ENCODE results near the gene TMPRSS3.
A peak's percentile ranks its signal among the peaks of the same experiment; 100 is the strongest.

TMPRSS3 gene

GRCh38 chr21:42337830-42338728 lies 57.8 kb downstream of the TMPRSS3 start:
- DNase-seq (ENCODE audit: low spot score), result peak; percentile 53
- TF ChIP-seq CTCF (IDR thresholded peaks at IDR 0.05), result no peak
- no peak overlapping the region for H3K27ac ChIP-seq
- H3K4me3 ChIP-seq, result no peak overlapping the region

DNA sequence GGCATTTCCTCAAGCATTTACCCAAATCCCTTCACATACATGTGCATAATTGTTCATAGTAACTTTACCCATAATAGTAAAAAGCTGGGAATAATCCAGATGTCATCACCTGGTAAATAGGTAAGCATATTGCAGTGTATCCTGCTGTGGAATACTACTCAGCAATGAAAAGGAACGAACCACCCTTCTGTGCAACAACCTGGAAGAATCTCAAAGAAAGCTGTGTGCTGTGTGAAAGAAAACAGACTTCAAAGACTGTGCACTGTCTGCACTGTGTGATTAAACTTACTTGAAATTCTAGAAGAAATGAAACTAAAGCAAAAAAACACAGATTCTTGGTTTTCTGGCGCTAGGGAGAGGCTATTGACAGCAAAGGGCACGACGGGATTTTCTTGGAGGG lies 58.6 kb downstream of the TMPRSS3 start:
- H3K4me3 ChIP-seq, result no peak overlapping the region
- TF ChIP-seq CTCF (IDR thresholded peaks at IDR 0.05), result no peak
- DNase-seq (ENCODE audit: low spot score), result no peak
- H3K27ac ChIP-seq, result no peak overlapping the region

GRCh38 chr21:42336054-42336453 lies 59.8 kb downstream of the TMPRSS3 start:
- DNase-seq (ENCODE audit: low spot score), result peak; percentile 49
- H3K4me3 ChIP-seq, result no peak overlapping the region
- TF ChIP-seq CTCF (IDR thresholded peaks at IDR 0.05), result no peak
- H3K27ac ChIP-seq, result no peak overlapping the region

DNA sequence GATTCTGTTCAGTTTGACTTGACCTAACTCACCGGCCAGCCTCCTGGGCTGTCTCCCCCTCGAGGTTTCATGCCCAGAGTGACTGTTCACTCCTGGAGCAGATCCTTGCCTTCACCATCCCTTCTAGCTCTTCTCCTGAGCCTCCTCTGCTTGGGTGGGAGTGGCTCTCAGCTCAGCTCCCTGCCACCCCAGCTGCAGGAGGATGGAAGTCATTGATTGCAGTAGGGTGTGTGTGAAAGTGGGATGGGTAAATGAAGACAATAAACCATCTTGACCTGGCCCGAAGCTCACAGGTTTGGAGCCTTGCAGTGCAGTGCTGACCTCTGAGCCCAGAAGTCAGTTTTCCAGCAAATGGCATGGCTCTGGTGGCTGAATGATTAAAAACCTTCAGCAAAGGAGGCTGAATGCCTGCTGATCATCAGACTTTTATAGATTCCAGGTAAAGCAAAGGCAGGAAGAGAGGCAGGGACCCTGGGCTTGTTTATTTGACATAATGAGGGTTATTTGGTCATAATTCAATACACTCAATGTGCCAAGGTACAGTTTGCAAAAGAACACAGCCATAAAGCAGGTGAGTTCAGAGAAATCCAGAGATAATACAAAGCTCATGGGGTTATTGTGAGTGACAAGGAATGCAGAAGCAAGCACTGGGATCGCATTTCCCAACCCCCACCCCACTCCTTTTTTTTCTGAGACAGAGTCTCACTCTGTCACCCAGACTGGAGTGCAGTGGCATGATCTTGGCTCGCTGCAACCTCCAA lies 63.1 kb downstream of the TMPRSS3 start:
- no peak overlapping the region for H3K27ac ChIP-seq
- DNase-seq (ENCODE audit: low spot score), result peak; percentile 29
- no peak overlapping the region for H3K4me3 ChIP-seq
- no peak for TF ChIP-seq CTCF (IDR thresholded peaks at IDR 0.05)

- no peak for TF ChIP-seq CTCF (IDR thresholded peaks at IDR 0.05)
- no peak for DNase-seq (ENCODE audit: low spot score)
- no peak overlapping the region for H3K4me3 ChIP-seq
- H3K27ac ChIP-seq, result no peak overlapping the region
Observed at GRCh38 chr21:42331660-42332059, 64.2 kb downstream of the TMPRSS3 start.

GRCh38 chr21:42330380-42331371 lies 65.2 kb downstream of the TMPRSS3 start:
- peak; percentile 19 for DNase-seq (ENCODE audit: low spot score)
- Histone ChIP-seq H3K4me3 (no peak overlapping the region), H3K27ac (no peak overlapping the region)
- no peak for TF ChIP-seq CTCF (IDR thresholded peaks at IDR 0.05)
